WTC11 (cell line): ENCODE results near the gene PLAC8. TPM values are rescaled to one million over a fixed set of nuclear protein-coding genes. Genes with fewer than 3 reads are reported as not detected.

ENCODE experiments used
- ATAC-seq: fragments of 200-7000 bp; cut with Tn5 transposase; 2 replicates; pipeline ENCODE4 v1.10.0; 2021; ENCODE audit warnings: mild to moderate bottlenecking, moderate library complexity
- CTCF ChIA-PET: fragments of 300-600 bp; sonication (Branson Sonifier 250); formaldehyde crosslinking; loops from one replicate; lab custom pipeline; 2021; ENCODE audit warnings: antibody characterized with exemption; lab: Charles Lee
- POLR2A ChIA-PET: fragments of 350-600 bp; sonication (Branson Sonifier 250); formaldehyde crosslinking; loops from one replicate; lab custom pipeline; 2021; ENCODE audit warnings: antibody characterized with exemption; lab: Charles Lee
- DNase-seq: peaks from one replicate; pipeline ENCODE4 v3.0.0; 2021; ENCODE audit warnings: low spot score
- H3K27ac Mint-ChIP-seq: 2 replicates; pipeline ENCODE4 v1.8.0; 2021; ENCODE audit warnings: mixed read lengths
- H3K27me3 Mint-ChIP-seq: 2 replicates; pipeline ENCODE4 v1.8.0; 2021; ENCODE audit warnings: low read depth, mild to moderate bottlenecking, moderate library complexity, mixed read lengths
- H3K36me3 Mint-ChIP-seq: 2 replicates; pipeline ENCODE4 v1.8.0; 2021; ENCODE audit warnings: mixed read lengths
- H3K4me1 Mint-ChIP-seq: 2 replicates; pipeline ENCODE4 v1.8.0; 2022; ENCODE audit warnings: mixed read lengths
- H3K4me3 Mint-ChIP-seq: 2 replicates; pipeline ENCODE4 v1.8.0; 2021; ENCODE audit warnings: mild to moderate bottlenecking, moderate library complexity, mixed read lengths
- H3K9me3 Mint-ChIP-seq: 2 replicates; pipeline ENCODE4 v1.8.0; 2021; ENCODE audit warnings: mixed read lengths
- ATF1 ChIP-seq: sonication (generic); formaldehyde crosslinking; IDR thresholded peaks from 2 replicates; pipeline ENCODE4 v1.8.1; 2023; ENCODE audit warnings: mild to moderate bottlenecking, moderate library complexity, missing genetic modification reagents
- ELF4 ChIP-seq: sonication (generic); formaldehyde crosslinking; IDR thresholded peaks from 2 replicates; pipeline ENCODE4 v1.8.1; 2022; ENCODE audit warnings: low read depth, mild to moderate bottlenecking, moderate library complexity, missing genetic modification reagents
- FOXJ3 ChIP-seq: sonication (generic); formaldehyde crosslinking; IDR thresholded peaks from 2 replicates; pipeline ENCODE4 v1.9.0; 2021; ENCODE audit warnings: missing genetic modification reagents, mild to moderate bottlenecking, borderline replicate concordance
- FOXK1 ChIP-seq: sonication (generic); formaldehyde crosslinking; IDR thresholded peaks from 2 replicates; pipeline ENCODE4 v1.8.0; 2022; ENCODE audit warnings: mild to moderate bottlenecking, moderate library complexity, missing genetic modification reagents
- HMGA2 ChIP-seq: fragments of 250-450 bp; sonication (Bioruptor Pico); IDR thresholded peaks from 2 replicates; pipeline ENCODE4 v1.4.0; 2021; ENCODE audit warnings: mild to moderate bottlenecking, moderate library complexity
- IRF2 ChIP-seq: sonication (generic); formaldehyde crosslinking; IDR thresholded peaks from 2 replicates; pipeline ENCODE4 v1.8.0; 2022; ENCODE audit warnings: low read depth, missing genetic modification reagents, borderline replicate concordance
- MXD4 ChIP-seq: fragments of 250-450 bp; sonication (Bioruptor Pico); IDR thresholded peaks from 2 replicates; pipeline ENCODE4 v1.8.0; 2021; ENCODE audit warnings: mild to moderate bottlenecking, moderate library complexity, borderline replicate concordance
- NR1H2 ChIP-seq: sonication (generic); formaldehyde crosslinking; IDR thresholded peaks from 2 replicates; pipeline ENCODE4 v1.9.0; 2021; ENCODE audit warnings: mild to moderate bottlenecking, moderate library complexity, missing genetic modification reagents
- PRRX2 ChIP-seq: fragments of 250-450 bp; sonication (Bioruptor Pico); IDR thresholded peaks from 2 replicates; pipeline ENCODE4 v1.8.0; 2021; ENCODE audit warnings: mild to moderate bottlenecking
- SP1 ChIP-seq: sonication (generic); formaldehyde crosslinking; conservative IDR thresholded peaks from 2 replicates; pipeline ENCODE4 v1.8.1; 2022; ENCODE audit warnings: missing genetic modification reagents
- ZNF219 ChIP-seq: sonication (generic); formaldehyde crosslinking; IDR thresholded peaks from 2 replicates; pipeline ENCODE4 v1.8.0; 2023; ENCODE audit warnings: missing genetic modification reagents, mild to moderate bottlenecking, borderline replicate concordance
- ZNF317 ChIP-seq: sonication (generic); formaldehyde crosslinking; IDR thresholded peaks from 2 replicates; pipeline ENCODE4 v1.8.1; 2023; ENCODE audit warnings: low read depth, mild to moderate bottlenecking, moderate library complexity, missing genetic modification reagents, borderline replicate concordance
- ZNF416 ChIP-seq: fragments of 250-450 bp; sonication (Bioruptor Pico); IDR thresholded peaks from 2 replicates; pipeline ENCODE4 v1.9.0; 2021; ENCODE audit warnings: mild to moderate bottlenecking, inconsistent platforms
- total RNA-seq: library from RNA; stranded (reverse); gene quantifications from 3 replicates; pipeline ENCODE4 v1.2.3, GENCODE V29; 2021
- TF ChIP-seq, protein P1 (sequence below): sonication (generic); formaldehyde crosslinking; IDR thresholded peaks from 2 replicates; pipeline ENCODE4 v1.8.1; 2023; ENCODE audit warnings: mild to moderate bottlenecking, missing genetic modification reagents
- TF ChIP-seq, protein P2 (sequence below): sonication (generic); formaldehyde crosslinking; IDR thresholded peaks from 2 replicates; pipeline ENCODE4 v1.8.0; 2022; ENCODE audit warnings: mild to moderate bottlenecking, missing genetic modification reagents
- TF ChIP-seq, protein P3 (sequence below): sonication (generic); formaldehyde crosslinking; conservative IDR thresholded peaks from 2 replicates; pipeline ENCODE4 v1.8.1; 2022; ENCODE audit warnings: mild to moderate bottlenecking, missing genetic modification reagents
- TF ChIP-seq, protein P4 (sequence below): fragments of 250-450 bp; sonication (Bioruptor Pico); conservative IDR thresholded peaks from 2 replicates; pipeline ENCODE4 v1.9.0; 2021; ENCODE audit warnings: mild to moderate bottlenecking
- TF ChIP-seq, protein P5 (sequence below): sonication (generic); formaldehyde crosslinking; IDR thresholded peaks from 2 replicates; pipeline ENCODE4 v1.8.1; 2023; ENCODE audit warnings: mild to moderate bottlenecking, missing genetic modification reagents, borderline replicate concordance
- TF ChIP-seq, protein P6 (sequence below): sonication (generic); formaldehyde crosslinking; conservative IDR thresholded peaks from 2 replicates; pipeline ENCODE4 v1.8.1; 2023; ENCODE audit warnings: mild to moderate bottlenecking, low read depth, missing genetic modification reagents, moderate library complexity
- TF ChIP-seq, protein P7 (sequence below): fragments of 250-450 bp; sonication (Bioruptor Pico); IDR thresholded peaks from 2 replicates; pipeline ENCODE4 v1.9.0; 2021; ENCODE audit warnings: mild to moderate bottlenecking
- TF ChIP-seq, protein P8 (sequence below): fragments of 250-450 bp; sonication (Bioruptor Pico); IDR thresholded peaks from 2 replicates; pipeline ENCODE4 v1.8.0; 2021; ENCODE audit warnings: mild to moderate bottlenecking

Gene PLAC8
- total RNA-seq, 1 experiment from 2014 or later = 1.6 TPM

DNA sequence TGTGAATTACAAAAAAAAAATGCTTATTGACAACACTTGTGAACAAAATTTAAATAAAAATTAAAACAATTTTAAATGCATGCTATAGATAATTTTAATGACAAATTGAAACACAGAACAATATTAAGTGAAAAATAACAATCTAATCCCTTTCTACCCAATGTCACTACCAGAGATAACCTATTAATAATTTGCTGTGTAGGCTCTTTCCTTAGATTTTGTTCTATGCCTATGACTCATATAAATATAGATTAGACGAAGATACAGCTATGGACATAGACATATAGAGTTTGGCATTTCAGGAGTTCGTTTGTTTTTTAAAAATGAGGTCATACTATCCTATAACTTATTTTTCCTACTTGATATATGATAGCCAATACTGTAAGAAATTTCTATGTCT lies 18.1 kb downstream of the PLAC8 start:
- DNase-seq = no peak
- H3K36me3 Mint-ChIP-seq = no peaks in the 10 kb centered on the region
- H3K4me1 Mint-ChIP-seq = no peaks in the 10 kb centered on the region
- POLR2A ChIA-PET = no interaction called here
- H3K4me3 Mint-ChIP-seq = no peak overlapping the region
- ATAC-seq = no peak
- CTCF ChIA-PET = interaction anchor here (1.6 kb wide), 1 partner anchor 14 kb away, joined by 4 read pairs; no protein-coding TSS in a partner anchor
- no peaks in the 10 kb centered on the region for H3K9me3 Mint-ChIP-seq
- H3K27me3 Mint-ChIP-seq = peaks cover 2% of the 10 kb centered on the region; the same call in 1 of the 2 replicates
- TF ChIP-seq FOXJ3 (CRISPR knock-in tag) = no peak
- TF ChIP-seq FOXK1 (CRISPR knock-in tag) = no peak
- no peak for TF ChIP-seq ATF1 (CRISPR knock-in tag)
- TF ChIP-seq MXD4 = no peak
- TF ChIP-seq, protein P1, sequence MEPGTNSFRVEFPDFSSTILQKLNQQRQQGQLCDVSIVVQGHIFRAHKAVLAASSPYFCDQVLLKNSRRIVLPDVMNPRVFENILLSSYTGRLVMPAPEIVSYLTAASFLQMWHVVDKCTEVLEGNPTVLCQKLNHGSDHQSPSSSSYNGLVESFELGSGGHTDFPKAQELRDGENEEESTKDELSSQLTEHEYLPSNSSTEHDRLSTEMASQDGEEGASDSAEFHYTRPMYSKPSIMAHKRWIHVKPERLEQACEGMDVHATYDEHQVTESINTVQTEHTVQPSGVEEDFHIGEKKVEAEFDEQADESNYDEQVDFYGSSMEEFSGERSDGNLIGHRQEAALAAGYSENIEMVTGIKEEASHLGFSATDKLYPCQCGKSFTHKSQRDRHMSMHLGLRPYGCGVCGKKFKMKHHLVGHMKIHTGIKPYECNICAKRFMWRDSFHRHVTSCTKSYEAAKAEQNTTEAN (CRISPR knock-in tag) = no peak
- TF ChIP-seq ZNF416 (CRISPR knock-in tag) = no peak
- no peak for TF ChIP-seq ELF4 (CRISPR knock-in tag)
- TF ChIP-seq, protein P2, sequence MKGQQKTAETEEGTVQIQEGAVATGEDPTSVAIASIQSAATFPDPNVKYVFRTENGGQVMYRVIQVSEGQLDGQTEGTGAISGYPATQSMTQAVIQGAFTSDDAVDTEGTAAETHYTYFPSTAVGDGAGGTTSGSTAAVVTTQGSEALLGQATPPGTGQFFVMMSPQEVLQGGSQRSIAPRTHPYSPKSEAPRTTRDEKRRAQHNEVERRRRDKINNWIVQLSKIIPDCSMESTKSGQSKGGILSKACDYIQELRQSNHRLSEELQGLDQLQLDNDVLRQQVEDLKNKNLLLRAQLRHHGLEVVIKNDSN (CRISPR knock-in tag) = no peak
- TF ChIP-seq ZNF219 (CRISPR knock-in tag) = no peak
- no peak for TF ChIP-seq NR1H2 (CRISPR knock-in tag)
- TF ChIP-seq SP1 (CRISPR knock-in tag) = no peak
- TF ChIP-seq, protein P3, sequence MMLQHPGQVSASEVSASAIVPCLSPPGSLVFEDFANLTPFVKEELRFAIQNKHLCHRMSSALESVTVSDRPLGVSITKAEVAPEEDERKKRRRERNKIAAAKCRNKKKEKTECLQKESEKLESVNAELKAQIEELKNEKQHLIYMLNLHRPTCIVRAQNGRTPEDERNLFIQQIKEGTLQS = no peak
- TF ChIP-seq ZNF317 (CRISPR knock-in tag) = no peak
- no peak overlapping the region for H3K27ac Mint-ChIP-seq

DNA sequence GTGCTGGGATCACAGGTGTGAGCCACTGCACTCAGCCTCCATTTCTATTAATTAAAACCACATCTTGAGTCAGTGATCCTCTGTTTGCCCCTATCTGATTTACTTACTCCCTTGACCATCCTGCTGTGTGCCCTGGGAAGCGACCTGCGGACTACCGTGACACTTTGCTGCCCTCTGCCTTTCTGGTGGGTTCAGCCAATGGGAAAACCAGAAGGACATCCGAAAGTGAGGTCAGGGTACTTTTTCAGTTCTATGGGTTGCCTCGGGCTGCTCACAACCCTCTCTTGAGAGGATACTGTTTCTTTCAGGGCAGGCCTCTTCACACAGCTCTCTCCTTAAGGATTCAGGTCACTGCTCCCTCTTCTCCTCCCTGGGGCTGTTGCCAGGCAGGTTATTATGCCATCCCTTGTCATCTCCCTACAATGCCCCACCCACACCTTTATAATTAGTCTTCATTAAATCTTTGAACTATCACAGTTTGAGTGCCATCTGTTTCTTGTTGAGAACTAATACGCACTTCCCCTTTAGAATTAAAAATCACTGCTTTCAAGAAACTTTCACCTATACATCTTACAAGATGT lies 21.4 kb downstream of the PLAC8 start:
- Mint-ChIP-seq H3K27ac (no peak overlapping the region), H3K4me3 (no peak overlapping the region), H3K4me1 (no peaks in the 10 kb centered on the region), H3K27me3 (peaks cover 2% of the 10 kb centered on the region; the same call in 1 of the 2 replicates), H3K9me3 (no peaks in the 10 kb centered on the region), H3K36me3 (no peaks in the 10 kb centered on the region)
- ATAC-seq (peak; percentile 98), DNase-seq (peak; percentile 56)
- ChIA-PET POLR2A (no interaction called here), CTCF (interaction anchor here (0.9 to 1.7 kb wide), 3 partner anchors 17 to 191 kb away, joined by 3 to 5 read pairs (median 5); partner anchors contain the start of gene COQ2)
- TF ChIP-seq PRRX2 (CRISPR knock-in tag) (no peak), ZNF219 (CRISPR knock-in tag) (no peak), HMGA2 (CRISPR knock-in tag) (no peak), FOXJ3 (CRISPR knock-in tag) (no peak), IRF2 (CRISPR knock-in tag) (no peak)
- TF ChIP-seq, protein P4, sequence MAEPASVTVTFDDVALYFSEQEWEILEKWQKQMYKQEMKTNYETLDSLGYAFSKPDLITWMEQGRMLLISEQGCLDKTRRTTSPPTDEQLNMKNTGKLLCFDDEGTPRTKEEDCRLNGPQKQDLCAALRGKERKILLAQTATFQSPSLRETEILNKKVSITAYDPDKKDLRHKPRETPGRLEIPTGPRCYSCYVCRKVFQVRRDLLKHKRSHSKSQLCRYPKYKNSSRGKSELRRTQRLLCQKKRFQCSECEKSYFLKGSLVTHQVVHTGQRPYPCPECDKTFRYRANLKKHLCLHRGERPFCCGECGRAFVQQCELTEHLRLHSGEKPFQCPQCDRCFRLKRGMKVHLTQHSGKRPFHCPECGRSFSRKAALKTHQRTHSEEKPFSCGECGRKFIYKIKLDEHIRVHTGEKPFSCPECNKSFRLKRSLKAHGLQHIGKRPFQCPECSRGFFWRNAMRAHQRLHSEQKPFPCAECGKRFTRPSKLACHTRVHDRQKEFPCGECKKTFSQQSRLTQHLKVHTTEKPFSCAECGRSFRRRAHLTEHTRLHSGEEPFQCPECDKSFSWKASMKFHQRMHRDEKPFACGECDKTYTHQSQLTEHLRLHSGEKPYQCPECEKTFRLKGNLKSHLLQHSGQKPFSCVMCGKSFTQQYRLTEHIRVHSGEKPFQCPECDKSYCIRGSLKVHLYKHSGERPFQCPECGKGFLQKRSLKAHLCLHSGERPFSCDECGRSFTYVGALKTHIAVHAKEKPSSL (CRISPR knock-in tag) = no peak
- TF ChIP-seq, protein P5, sequence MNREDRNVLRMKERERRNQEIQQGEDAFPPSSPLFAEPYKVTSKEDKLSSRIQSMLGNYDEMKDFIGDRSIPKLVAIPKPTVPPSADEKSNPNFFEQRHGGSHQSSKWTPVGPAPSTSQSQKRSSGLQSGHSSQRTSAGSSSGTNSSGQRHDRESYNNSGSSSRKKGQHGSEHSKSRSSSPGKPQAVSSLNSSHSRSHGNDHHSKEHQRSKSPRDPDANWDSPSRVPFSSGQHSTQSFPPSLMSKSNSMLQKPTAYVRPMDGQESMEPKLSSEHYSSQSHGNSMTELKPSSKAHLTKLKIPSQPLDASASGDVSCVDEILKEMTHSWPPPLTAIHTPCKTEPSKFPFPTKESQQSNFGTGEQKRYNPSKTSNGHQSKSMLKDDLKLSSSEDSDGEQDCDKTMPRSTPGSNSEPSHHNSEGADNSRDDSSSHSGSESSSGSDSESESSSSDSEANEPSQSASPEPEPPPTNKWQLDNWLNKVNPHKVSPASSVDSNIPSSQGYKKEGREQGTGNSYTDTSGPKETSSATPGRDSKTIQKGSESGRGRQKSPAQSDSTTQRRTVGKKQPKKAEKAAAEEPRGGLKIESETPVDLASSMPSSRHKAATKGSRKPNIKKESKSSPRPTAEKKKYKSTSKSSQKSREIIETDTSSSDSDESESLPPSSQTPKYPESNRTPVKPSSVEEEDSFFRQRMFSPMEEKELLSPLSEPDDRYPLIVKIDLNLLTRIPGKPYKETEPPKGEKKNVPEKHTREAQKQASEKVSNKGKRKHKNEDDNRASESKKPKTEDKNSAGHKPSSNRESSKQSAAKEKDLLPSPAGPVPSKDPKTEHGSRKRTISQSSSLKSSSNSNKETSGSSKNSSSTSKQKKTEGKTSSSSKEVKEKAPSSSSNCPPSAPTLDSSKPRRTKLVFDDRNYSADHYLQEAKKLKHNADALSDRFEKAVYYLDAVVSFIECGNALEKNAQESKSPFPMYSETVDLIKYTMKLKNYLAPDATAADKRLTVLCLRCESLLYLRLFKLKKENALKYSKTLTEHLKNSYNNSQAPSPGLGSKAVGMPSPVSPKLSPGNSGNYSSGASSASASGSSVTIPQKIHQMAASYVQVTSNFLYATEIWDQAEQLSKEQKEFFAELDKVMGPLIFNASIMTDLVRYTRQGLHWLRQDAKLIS (CRISPR knock-in tag) = no peak
- TF ChIP-seq, protein P6, sequence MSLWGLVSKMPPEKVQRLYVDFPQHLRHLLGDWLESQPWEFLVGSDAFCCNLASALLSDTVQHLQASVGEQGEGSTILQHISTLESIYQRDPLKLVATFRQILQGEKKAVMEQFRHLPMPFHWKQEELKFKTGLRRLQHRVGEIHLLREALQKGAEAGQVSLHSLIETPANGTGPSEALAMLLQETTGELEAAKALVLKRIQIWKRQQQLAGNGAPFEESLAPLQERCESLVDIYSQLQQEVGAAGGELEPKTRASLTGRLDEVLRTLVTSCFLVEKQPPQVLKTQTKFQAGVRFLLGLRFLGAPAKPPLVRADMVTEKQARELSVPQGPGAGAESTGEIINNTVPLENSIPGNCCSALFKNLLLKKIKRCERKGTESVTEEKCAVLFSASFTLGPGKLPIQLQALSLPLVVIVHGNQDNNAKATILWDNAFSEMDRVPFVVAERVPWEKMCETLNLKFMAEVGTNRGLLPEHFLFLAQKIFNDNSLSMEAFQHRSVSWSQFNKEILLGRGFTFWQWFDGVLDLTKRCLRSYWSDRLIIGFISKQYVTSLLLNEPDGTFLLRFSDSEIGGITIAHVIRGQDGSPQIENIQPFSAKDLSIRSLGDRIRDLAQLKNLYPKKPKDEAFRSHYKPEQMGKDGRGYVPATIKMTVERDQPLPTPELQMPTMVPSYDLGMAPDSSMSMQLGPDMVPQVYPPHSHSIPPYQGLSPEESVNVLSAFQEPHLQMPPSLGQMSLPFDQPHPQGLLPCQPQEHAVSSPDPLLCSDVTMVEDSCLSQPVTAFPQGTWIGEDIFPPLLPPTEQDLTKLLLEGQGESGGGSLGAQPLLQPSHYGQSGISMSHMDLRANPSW (CRISPR knock-in tag) = no peak
- TF ChIP-seq, protein P7, sequence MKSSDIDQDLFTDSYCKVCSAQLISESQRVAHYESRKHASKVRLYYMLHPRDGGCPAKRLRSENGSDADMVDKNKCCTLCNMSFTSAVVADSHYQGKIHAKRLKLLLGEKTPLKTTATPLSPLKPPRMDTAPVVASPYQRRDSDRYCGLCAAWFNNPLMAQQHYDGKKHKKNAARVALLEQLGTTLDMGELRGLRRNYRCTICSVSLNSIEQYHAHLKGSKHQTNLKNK (CRISPR knock-in tag) = no peak
- TF ChIP-seq, protein P8, sequence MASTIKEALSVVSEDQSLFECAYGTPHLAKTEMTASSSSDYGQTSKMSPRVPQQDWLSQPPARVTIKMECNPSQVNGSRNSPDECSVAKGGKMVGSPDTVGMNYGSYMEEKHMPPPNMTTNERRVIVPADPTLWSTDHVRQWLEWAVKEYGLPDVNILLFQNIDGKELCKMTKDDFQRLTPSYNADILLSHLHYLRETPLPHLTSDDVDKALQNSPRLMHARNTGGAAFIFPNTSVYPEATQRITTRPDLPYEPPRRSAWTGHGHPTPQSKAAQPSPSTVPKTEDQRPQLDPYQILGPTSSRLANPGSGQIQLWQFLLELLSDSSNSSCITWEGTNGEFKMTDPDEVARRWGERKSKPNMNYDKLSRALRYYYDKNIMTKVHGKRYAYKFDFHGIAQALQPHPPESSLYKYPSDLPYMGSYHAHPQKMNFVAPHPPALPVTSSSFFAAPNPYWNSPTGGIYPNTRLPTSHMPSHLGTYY (CRISPR knock-in tag) = no peak
